Cardiac atrium fibroblast (primary cell): ENCODE data around the gene CAPZA2. TPM values are rescaled to one million over a fixed set of nuclear protein-coding genes. Genes with fewer than 3 reads are reported as not detected.

ENCODE experiments used
- total RNA-seq: library from RNA; depleted of rRNA; stranded (reverse); fragments of >200 nt; gene quantifications from 2 replicates; pipeline ENCODE4 v1.2.3, GENCODE V29; 2015

The CAPZA2 gene
- 116 and 123 TPM in 2 replicates for total RNA-seq

DNA sequence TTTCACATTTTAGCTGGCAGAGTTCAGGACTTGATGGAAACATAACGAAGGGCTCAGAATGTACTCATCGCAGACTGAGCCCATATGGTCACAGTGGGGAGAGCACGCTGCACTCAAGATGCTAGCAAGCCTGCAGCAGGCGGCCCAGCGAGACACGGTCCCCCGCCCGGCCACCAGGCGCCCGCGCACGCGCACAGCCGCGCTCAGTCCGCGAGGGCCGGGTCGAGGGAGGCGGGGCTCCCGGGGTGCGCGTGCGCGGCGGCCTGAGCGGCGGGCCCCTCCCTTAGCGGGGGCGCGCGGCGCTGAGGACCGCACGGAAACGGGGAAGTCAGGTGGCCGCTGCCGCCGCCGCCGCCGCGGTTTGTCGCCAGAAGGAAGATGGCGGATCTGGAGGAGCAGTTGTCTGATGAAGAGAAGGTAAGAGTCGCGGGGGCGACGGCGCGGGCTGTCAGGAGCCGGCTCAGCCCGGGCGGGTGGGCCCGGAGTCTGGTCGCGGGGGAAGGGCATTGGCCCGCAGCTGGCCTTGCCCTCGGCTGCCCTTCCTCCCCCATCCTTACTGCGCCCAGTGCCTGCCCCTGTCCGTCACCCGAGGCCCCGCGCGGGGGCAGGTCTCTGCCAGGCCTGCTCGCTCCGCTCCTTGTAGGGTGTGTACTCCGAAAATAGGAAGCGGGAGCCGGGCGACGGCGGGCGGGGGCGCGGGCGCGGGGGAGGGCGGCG, at the start of gene CAPZA2:
Gene CAPZA2, plus strand, starts transcription at position 354 of the 717 bp plus-strand sequence. Its CDS starts 25 bp downstream, at position 379.

GRCh38 chr7:116953372-116953905, 91.1 kb downstream of the CAPZA2 start, which contains the start of gene ST7:
Gene ST7, plus strand, starts transcription at chr7:116953501. Its CDS starts 40 bp downstream, at chr7:116953541.

Other genes with a start within 250 kb of the CAPZA2 start
- 3.9 and 8.1 TPM in 2 replicates for gene MET, start 190.4 kb upstream of the CAPZA2 start, total RNA-seq
- gene ST7, start 90.9 kb downstream of the CAPZA2 start, total RNA-seq, result 10.4 and 12.8 TPM in 2 replicates